ENCODE measurements around the gene NGLY1.

NGLY1 gene

GRCh38 chr3:25679642-25680302 is 103.5 kb downstream of the NGLY1 start:
- Histone ChIP-seq H3K4me1 (ENCODE audit: control insufficient read depth in 1 of 2, insufficient read depth in 2 of 2, low read length in 2 of 2) (no peaks in the 10 kb centered on the region), H3K9me3 (ENCODE audit: control insufficient read depth in 1 of 2, low read length in 2 of 2) (no peaks in the 10 kb centered on the region), H3K36me3 (ENCODE audit: control insufficient read depth in 1 of 2, insufficient read depth in 2 of 2, low read length in 2 of 2) (no peaks in the 10 kb centered on the region), H3K27ac (ENCODE audit: low read length) (no peak overlapping the region), H3K27me3 (ENCODE audit: low read depth, low read length) (no peaks in the 10 kb centered on the region), H3K4me3 (ENCODE audit: low read depth in 1 of 2, low read length in 2 of 2) (no peak overlapping the region)

GRCh38 chr3:25679166-25679565 is 104.1 kb downstream of the NGLY1 start:
- H3K36me3 ChIP-seq (ENCODE audit: control insufficient read depth in 1 of 2, insufficient read depth in 2 of 2, low read length in 2 of 2): no peaks in the 10 kb centered on the region
- no peak overlapping the region for H3K4me3 ChIP-seq (ENCODE audit: low read depth in 1 of 2, low read length in 2 of 2)
- H3K27me3 ChIP-seq (ENCODE audit: low read depth, low read length): no peaks in the 10 kb centered on the region
- no peaks in the 10 kb centered on the region for H3K4me1 ChIP-seq (ENCODE audit: control insufficient read depth in 1 of 2, insufficient read depth in 2 of 2, low read length in 2 of 2)
- no peak overlapping the region for H3K27ac ChIP-seq (ENCODE audit: low read length)
- no peaks in the 10 kb centered on the region for H3K9me3 ChIP-seq (ENCODE audit: control insufficient read depth in 1 of 2, low read length in 2 of 2)

GRCh38 chr3:25678581-25678980 is 104.7 kb downstream of the NGLY1 start:
- Histone ChIP-seq H3K4me1 (ENCODE audit: control insufficient read depth in 1 of 2, insufficient read depth in 2 of 2, low read length in 2 of 2) (no peaks in the 10 kb centered on the region), H3K9me3 (ENCODE audit: control insufficient read depth in 1 of 2, low read length in 2 of 2) (no peaks in the 10 kb centered on the region), H3K27me3 (ENCODE audit: low read depth, low read length) (no peaks in the 10 kb centered on the region), H3K36me3 (ENCODE audit: control insufficient read depth in 1 of 2, insufficient read depth in 2 of 2, low read length in 2 of 2) (no peaks in the 10 kb centered on the region), H3K4me3 (ENCODE audit: low read depth in 1 of 2, low read length in 2 of 2) (no peak overlapping the region), H3K27ac (ENCODE audit: low read length) (no peak overlapping the region)

GRCh38 chr3:25677121-25677520 is 106.1 kb downstream of the NGLY1 start:
- H3K9me3 ChIP-seq (ENCODE audit: control insufficient read depth in 1 of 2, low read length in 2 of 2): no peaks in the 10 kb centered on the region
- no peaks in the 10 kb centered on the region for H3K36me3 ChIP-seq (ENCODE audit: control insufficient read depth in 1 of 2, insufficient read depth in 2 of 2, low read length in 2 of 2)
- no peak overlapping the region for H3K4me3 ChIP-seq (ENCODE audit: low read depth in 1 of 2, low read length in 2 of 2)
- no peaks in the 10 kb centered on the region for H3K27me3 ChIP-seq (ENCODE audit: low read depth, low read length)
- no peak overlapping the region for H3K27ac ChIP-seq (ENCODE audit: low read length)
- H3K4me1 ChIP-seq (ENCODE audit: control insufficient read depth in 1 of 2, insufficient read depth in 2 of 2, low read length in 2 of 2): no peaks in the 10 kb centered on the region

- Histone ChIP-seq H3K27ac (ENCODE audit: low read length) (no peak overlapping the region), H3K4me1 (ENCODE audit: control insufficient read depth in 1 of 2, insufficient read depth in 2 of 2, low read length in 2 of 2) (no peaks in the 10 kb centered on the region), H3K4me3 (ENCODE audit: low read depth in 1 of 2, low read length in 2 of 2) (no peak overlapping the region), H3K27me3 (ENCODE audit: low read depth, low read length) (no peaks in the 10 kb centered on the region), H3K9me3 (ENCODE audit: control insufficient read depth in 1 of 2, low read length in 2 of 2) (no peaks in the 10 kb centered on the region), H3K36me3 (ENCODE audit: control insufficient read depth in 1 of 2, insufficient read depth in 2 of 2, low read length in 2 of 2) (no peaks in the 10 kb centered on the region)
Observed at GRCh38 chr3:25674670-25675069, 108.6 kb downstream of the NGLY1 start.

- Histone ChIP-seq H3K4me1 (ENCODE audit: control insufficient read depth in 1 of 2, insufficient read depth in 2 of 2, low read length in 2 of 2) (no peaks in the 10 kb centered on the region), H3K9me3 (ENCODE audit: control insufficient read depth in 1 of 2, low read length in 2 of 2) (no peaks in the 10 kb centered on the region), H3K4me3 (ENCODE audit: low read depth in 1 of 2, low read length in 2 of 2) (no peak overlapping the region), H3K27ac (ENCODE audit: low read length) (no peak overlapping the region), H3K36me3 (ENCODE audit: control insufficient read depth in 1 of 2, insufficient read depth in 2 of 2, low read length in 2 of 2) (no peaks in the 10 kb centered on the region), H3K27me3 (ENCODE audit: low read depth, low read length) (no peaks in the 10 kb centered on the region)
Observed at GRCh38 chr3:25673738-25674298, 109.4 kb downstream of the NGLY1 start.

Measured in muscle layer of duodenum (tissue), 2 donors.